RKO (cell line): ENCODE results near the gene DPP9.

Experiments used
- DNase-seq: peaks from one replicate; pipeline ENCODE4 v3.0.0-alpha.2; 2016; ENCODE audit warnings: low spot score

DPP9 gene

GRCh38 chr19:4656102-4656501 lies 67.5 kb downstream of the DPP9 start:
- DNase-seq, result no peak

- DNase-seq, result no peak
These were observed 68.9 kb downstream of the DPP9 start for GRCh38 chr19:4654437-4655361.

- no peak for DNase-seq
These were observed 69.7 kb downstream of the DPP9 start for GRCh38 chr19:4653793-4654436.

GRCh38 chr19:4652075-4652474 lies 71.6 kb downstream of the DPP9 start:
- DNase-seq, result no peak

GRCh38 chr19:4650159-4650558 lies 73.5 kb downstream of the DPP9 start:
- no peak for DNase-seq

- peak; percentile 51 for DNase-seq
These were observed 74.1 kb downstream of the DPP9 start for GRCh38 chr19:4649392-4650047.

GRCh38 chr19:4647676-4648644 lies 75.7 kb downstream of the DPP9 start:
- DNase-seq, result no peak

- no peak for DNase-seq
These were observed 77.9 kb downstream of the DPP9 start for GRCh38 chr19:4645718-4646117.

- no peak for DNase-seq
These were observed 81.0 kb downstream of the DPP9 start for GRCh38 chr19:4642625-4643024.

GRCh38 chr19:4641132-4641531 lies 82.5 kb downstream of the DPP9 start:
- DNase-seq, result no peak

- no peak for DNase-seq
These were observed 83.2 kb downstream of the DPP9 start for GRCh38 chr19:4640247-4641000.

GRCh38 chr19:4639531-4640246 lies 84.0 kb downstream of the DPP9 start:
- DNase-seq, result peak; percentile 43

GRCh38 chr19:4638828-4639530 lies 84.7 kb downstream of the DPP9 start, which contains the start of gene TNFAIP8L1:
TSS of gene TNFAIP8L1 (plus strand) at chr19:4639516. CDS start at chr19:4651870, 12,354 bp downstream.
- peak; percentile 93 for DNase-seq

GRCh38 chr19:4638317-4638716 lies 85.3 kb downstream of the DPP9 start:
- no peak for DNase-seq

GRCh38 chr19:4636761-4637160 lies 86.9 kb downstream of the DPP9 start:
- no peak for DNase-seq

GRCh38 chr19:4636151-4636717 lies 87.4 kb downstream of the DPP9 start:
- peak; percentile 52 for DNase-seq

GRCh38 chr19:4635754-4636116 lies 87.9 kb downstream of the DPP9 start:
- DNase-seq, result no peak

GRCh38 chr19:4633140-4633967 lies 90.3 kb downstream of the DPP9 start:
- DNase-seq, result peak; percentile 87
